Raji (cell line): ENCODE results near the gene CACNA2D3.

Experiments used
- POLR2A ChIP-seq: IDR thresholded peaks from 2 replicates; pipeline ENCODE4 v1.6.1; 2011; ENCODE audit warnings: low read depth, low read length, control low read depth; ENCODE audit not compliant: insufficient read depth

Gene CACNA2D3

GRCh38 chr3:54858093-54858785, 735.9 kb downstream of the CACNA2D3 start:
- TF ChIP-seq POLR2A, result no peak

GRCh38 chr3:54859184-54859583, 736.8 kb downstream of the CACNA2D3 start:
- TF ChIP-seq POLR2A, result no peak

- TF ChIP-seq POLR2A, result no peak
Observed at GRCh38 chr3:54861248-54862067, 739.1 kb downstream of the CACNA2D3 start.

- no peak for TF ChIP-seq POLR2A
Observed at GRCh38 chr3:54862526-54862925, 740.2 kb downstream of the CACNA2D3 start.

GRCh38 chr3:54863366-54863765, 741.0 kb downstream of the CACNA2D3 start:
- no peak for TF ChIP-seq POLR2A

- no peak for TF ChIP-seq POLR2A
Observed at GRCh38 chr3:54863786-54864185, 741.4 kb downstream of the CACNA2D3 start.

GRCh38 chr3:54865316-54865715, 743.0 kb downstream of the CACNA2D3 start:
- TF ChIP-seq POLR2A, result no peak

- TF ChIP-seq POLR2A, result no peak
Observed at GRCh38 chr3:54866251-54866650, 743.9 kb downstream of the CACNA2D3 start.

- TF ChIP-seq POLR2A, result no peak
Observed at GRCh38 chr3:54870423-54870822, 748.1 kb downstream of the CACNA2D3 start.

- no peak for TF ChIP-seq POLR2A
Observed at GRCh38 chr3:54871867-54872266, 749.5 kb downstream of the CACNA2D3 start.

- TF ChIP-seq POLR2A, result no peak
Observed at GRCh38 chr3:54873059-54874010, 751.0 kb downstream of the CACNA2D3 start.

GRCh38 chr3:54874816-54875556, 752.6 kb downstream of the CACNA2D3 start:
- no peak for TF ChIP-seq POLR2A

GRCh38 chr3:54875596-54876268, 753.4 kb downstream of the CACNA2D3 start:
- no peak for TF ChIP-seq POLR2A

GRCh38 chr3:54876694-54877093, 754.3 kb downstream of the CACNA2D3 start:
- TF ChIP-seq POLR2A, result no peak
